HG02973 (cell line): ENCODE results near the gene IPO5.
"Not testable (repeated sequence)": the region's sequence is repeated elsewhere in the genome, so short reads cannot be mapped to it uniquely, and the experiment has no call there.

ENCODE experiments used
- ATAC-seq: cut with Tn5 transposase; IDR thresholded peaks from one replicate; pipeline ENCODE4 v1.9.1; 2021; ENCODE audit warnings: moderate library complexity; ENCODE audit not compliant: unreplicated experiment

Gene IPO5

GRCh38 chr13:98007001-98007400 lies 53.5 kb downstream of the IPO5 start:
- ATAC-seq: no peak

DNA sequence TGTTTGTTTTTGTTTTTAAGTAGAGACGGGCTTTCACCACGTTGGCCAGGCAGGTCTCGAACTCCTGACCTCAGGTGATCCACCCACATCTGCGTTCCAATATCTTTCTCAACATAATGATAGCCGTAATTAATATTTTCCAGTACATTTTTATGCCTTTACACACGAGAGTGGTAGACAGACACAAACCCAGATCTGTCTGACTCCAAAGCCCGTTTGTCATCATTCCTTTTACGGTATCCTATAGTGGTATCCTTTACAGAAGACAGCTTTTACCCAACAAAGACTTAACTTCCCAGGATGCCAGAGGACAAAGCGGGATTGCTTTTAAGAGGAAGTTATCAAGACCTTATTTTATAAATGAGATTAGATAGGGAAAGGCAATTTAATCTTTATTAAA lies 59.8 kb downstream of the IPO5 start:
- no peak for ATAC-seq

DNA sequence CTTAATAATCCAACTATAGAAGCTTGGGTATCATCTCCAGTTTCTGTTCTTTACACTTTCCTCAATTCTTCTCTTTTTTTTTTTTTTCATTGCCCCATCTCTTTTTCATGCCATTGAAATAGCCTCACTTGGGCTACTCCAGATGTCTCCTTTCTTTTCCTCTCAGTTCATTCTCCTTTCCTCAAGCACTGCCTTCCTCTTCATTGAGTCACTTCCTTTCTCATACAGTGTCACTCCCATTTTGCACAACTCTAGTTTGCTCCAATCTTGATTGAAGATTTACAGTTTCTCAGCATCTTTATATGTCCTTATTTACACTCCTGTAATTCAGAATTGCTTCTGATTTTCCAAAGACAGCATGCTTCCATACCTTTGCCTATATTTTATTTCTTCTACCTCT lies 61.3 kb downstream of the IPO5 start:
- no peak for ATAC-seq

GRCh38 chr13:98018293-98018692 lies 64.8 kb downstream of the IPO5 start:
- ATAC-seq: no peak

DNA sequence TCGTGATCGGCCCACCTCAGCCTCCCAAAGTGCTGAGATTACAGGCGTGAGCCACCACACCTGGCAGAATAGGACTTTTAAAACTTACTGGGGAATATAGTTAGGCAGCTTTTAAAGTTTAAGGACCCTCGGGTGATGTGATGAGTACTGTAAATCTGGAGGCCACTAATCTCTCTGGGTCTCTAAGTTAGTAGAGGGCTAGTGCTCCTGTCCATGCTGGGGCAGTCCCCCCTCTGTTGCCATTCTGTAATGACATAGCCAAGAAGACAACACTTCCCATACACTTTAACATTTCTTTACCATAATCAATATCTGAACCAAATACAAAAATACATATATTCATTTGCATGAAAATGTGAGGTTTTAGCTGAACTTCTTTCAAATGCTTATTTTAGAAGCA lies 65.7 kb downstream of the IPO5 start:
- ATAC-seq: no peak

GRCh38 chr13:98020271-98020670 lies 66.8 kb downstream of the IPO5 start:
- no peak for ATAC-seq

DNA sequence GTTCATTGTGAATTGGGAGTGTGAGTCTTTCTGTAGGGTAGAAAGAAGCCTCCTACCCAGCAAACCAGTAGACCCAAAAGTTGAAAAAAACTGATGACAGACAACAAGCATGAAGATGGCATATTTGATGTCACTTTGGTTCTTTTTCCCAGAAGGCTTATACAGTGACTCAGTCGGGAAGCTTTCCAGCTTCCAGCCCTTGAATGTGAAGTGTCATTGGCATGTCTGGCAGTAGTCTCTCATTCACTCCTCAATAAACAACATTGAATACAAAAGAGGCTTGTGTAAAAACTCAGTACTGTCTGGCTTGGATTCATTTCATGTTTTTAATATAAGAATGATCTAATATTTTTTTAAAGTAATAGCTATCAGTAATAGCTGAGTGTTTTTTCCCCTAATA lies 68.7 kb downstream of the IPO5 start:
- ATAC-seq: no peak

- no peak for ATAC-seq
These were observed 72.1 kb downstream of the IPO5 start for GRCh38 chr13:98025480-98026025.

- no peak for ATAC-seq
These were observed 73.0 kb downstream of the IPO5 start for GRCh38 chr13:98026457-98026857.

GRCh38 chr13:98032168-98032567 lies 78.7 kb downstream of the IPO5 start:
- no peak for ATAC-seq

GRCh38 chr13:98033277-98034247 lies 80.1 kb downstream of the IPO5 start:
- ATAC-seq: no peak

DNA sequence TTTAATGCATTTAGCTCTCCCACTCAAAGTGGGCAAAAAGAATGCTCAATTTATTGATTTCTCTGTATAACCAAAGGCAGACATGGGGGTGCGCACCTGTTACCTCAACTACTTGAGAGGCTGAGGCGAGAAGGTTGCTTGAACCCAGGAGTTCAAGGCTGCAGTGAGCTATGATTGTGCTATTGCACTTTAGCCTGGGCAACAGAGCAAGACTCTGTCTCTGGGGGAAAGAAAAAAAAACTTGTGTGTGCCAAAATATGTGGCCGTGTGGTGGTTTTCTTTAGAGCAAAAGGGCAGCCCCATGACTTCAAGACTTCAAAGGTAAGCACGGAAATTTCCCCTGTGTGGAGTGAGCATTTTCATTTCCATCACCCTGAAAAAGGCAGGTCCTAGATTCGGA lies 81.9 kb downstream of the IPO5 start:
- ATAC-seq: no peak

- not testable (repeated sequence) for ATAC-seq
These were observed 83.3 kb downstream of the IPO5 start for GRCh38 chr13:98036564-98037302.

DNA sequence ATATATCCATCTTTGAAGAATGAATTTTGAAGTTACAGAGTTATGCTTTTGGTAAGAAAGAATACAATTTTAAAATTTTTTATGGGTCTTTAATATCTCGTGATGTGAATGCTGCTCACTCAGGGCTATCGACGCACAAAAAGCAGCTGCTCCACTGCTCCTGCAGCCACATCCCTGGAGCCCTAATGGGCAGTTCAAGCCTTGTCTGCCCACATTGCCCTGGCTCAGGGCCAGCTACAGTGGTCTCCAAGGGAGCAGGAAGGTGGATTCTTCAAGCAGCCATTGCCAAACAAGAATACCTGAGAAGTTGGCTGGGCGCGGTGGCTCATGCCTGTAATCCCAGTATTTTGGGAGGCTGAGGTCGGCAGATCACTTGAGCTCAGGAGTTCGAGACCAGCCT lies 85.8 kb downstream of the IPO5 start:
- ATAC-seq: no peak

GRCh38 chr13:98039964-98040363 lies 86.5 kb downstream of the IPO5 start:
- no peak for ATAC-seq

GRCh38 chr13:98041081-98041820 lies 87.8 kb downstream of the IPO5 start:
- ATAC-seq: no peak

- no peak for ATAC-seq
These were observed 90.8 kb downstream of the IPO5 start for GRCh38 chr13:98044301-98044700.

DNA sequence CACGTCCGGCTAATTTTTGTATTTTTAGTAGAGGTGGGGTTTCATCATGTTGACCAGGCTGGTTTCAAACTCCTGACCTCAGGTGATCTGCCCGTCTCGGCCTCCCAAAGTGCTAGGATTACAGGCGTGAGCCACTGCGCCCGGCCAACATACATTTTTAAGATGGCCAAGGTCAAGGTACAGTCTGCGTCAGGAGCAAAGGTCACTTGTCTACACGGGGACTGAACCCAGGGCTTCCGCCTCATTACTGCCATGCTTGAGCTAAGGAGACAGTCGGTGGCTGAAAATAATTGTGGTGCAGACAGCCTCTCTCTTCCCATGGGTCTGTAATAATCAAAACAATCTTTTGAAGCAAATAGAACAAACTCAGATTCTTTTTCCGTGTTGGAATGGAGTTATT lies 94.3 kb downstream of the IPO5 start:
- not testable (repeated sequence) for ATAC-seq

DNA sequence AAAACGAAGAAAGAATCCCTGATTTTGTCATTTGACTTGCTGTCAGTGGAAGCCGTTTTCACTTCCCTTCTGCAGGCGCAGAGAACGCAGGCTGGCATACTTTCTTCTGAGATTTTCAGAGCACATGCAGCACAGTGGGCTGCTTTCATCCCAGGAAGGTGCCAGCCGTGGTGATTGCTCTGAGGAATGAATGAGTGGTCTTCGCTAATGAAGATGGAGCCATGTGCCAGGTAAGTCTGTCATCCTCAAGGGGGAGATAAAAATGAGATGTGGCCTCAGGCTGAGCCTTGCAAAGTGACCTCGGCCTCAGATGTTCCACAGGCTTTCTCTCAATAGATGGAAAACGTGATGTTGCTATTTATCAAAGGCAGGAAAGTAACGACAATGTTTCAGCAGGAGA lies 94.8 kb downstream of the IPO5 start:
- no peak for ATAC-seq

GRCh38 chr13:98050041-98050466 lies 96.6 kb downstream of the IPO5 start:
- ATAC-seq: no peak

DNA sequence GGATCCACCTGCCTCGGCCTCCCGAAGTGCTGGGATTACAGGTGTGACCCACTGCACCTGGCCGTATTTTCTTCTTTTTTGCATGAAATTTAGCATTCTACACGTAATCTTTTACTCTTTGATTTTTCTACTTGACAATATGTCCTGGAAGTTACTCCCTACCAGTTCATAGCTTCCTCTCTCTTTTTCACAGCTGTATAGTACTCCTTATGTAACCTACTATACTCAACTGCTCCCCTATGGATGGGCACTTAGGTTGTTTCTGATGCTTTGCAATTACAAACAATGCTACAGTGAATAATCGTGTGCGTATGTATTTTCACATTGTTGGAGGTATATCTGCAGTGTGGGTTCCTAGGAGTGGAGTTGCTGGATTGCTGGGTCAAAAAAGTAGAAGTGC lies 98.9 kb downstream of the IPO5 start:
- ATAC-seq: no peak
